ENCODE results near the gene SERPINB1.

Gene SERPINB1

GRCh38 chr6:2871953-2872352 is 30.3 kb upstream of the SERPINB1 start:
- DNase-seq (ENCODE audit: low spot score): no peak
- Histone ChIP-seq H3K4me3 (no peak overlapping the region), H3K27ac (no peak overlapping the region)
- no peak for TF ChIP-seq CTCF (IDR thresholded peaks at IDR 0.05)

GRCh38 chr6:2871102-2871501 is 29.4 kb upstream of the SERPINB1 start:
- TF ChIP-seq CTCF (IDR thresholded peaks at IDR 0.05): no peak
- Histone ChIP-seq H3K4me3 (no peak overlapping the region), H3K27ac (no peak overlapping the region)
- no peak for DNase-seq (ENCODE audit: low spot score)

- TF ChIP-seq CTCF (IDR thresholded peaks at IDR 0.05): no peak
- Histone ChIP-seq H3K27ac (no peak overlapping the region), H3K4me3 (no peak overlapping the region)
- no peak for DNase-seq (ENCODE audit: low spot score)
Measured at GRCh38 chr6:2870046-2870636, 28.5 kb upstream of the SERPINB1 start.

GRCh38 chr6:2868637-2869036 is 27.0 kb upstream of the SERPINB1 start:
- no peak for DNase-seq (ENCODE audit: low spot score)
- Histone ChIP-seq H3K4me3 (no peak overlapping the region), H3K27ac (no peak overlapping the region)
- TF ChIP-seq CTCF (IDR thresholded peaks at IDR 0.05): no peak

- H3K27ac ChIP-seq: no peak overlapping the region
- no peak for TF ChIP-seq CTCF (IDR thresholded peaks at IDR 0.05)
Measured at GRCh38 chr6:2866171-2866846, 24.6 kb upstream of the SERPINB1 start.

GRCh38 chr6:2865694-2866151 is 24.1 kb upstream of the SERPINB1 start:
- Histone ChIP-seq H3K4me3 (no peak overlapping the region), H3K27ac (peak overlapping the region in 1 of 2 donors; percentile 38)
- no peak for TF ChIP-seq CTCF (IDR thresholded peaks at IDR 0.05)
- no peak for DNase-seq (ENCODE audit: low spot score)

More at GRCh38 chr6:2866171-2866846, 24.6 kb upstream of the SERPINB1 start:
- no peak overlapping the region for H3K4me3 ChIP-seq
- no peak for DNase-seq (ENCODE audit: low spot score)

- no peak for TF ChIP-seq CTCF (IDR thresholded peaks at IDR 0.05)
- Histone ChIP-seq H3K27ac (peak overlapping the region in 1 of 2 donors; percentile 38), H3K4me3 (no peak overlapping the region)
- no peak for DNase-seq (ENCODE audit: low spot score)
Measured at GRCh38 chr6:2865270-2865669, 23.6 kb upstream of the SERPINB1 start.
